Measurements from ENCODE around the gene ADAMTS14.

- TF ChIP-seq EZH2 (IDR thresholded peaks at IDR 0.05; ENCODE audit: insufficient read depth, low read length): no peak
- no peak for TF ChIP-seq CTCF (IDR thresholded peaks at IDR 0.05; ENCODE audit: insufficient read depth, low read depth, low read length)
Measured at GRCh38 chr10:70694418-70695141, 22.3 kb downstream of the ADAMTS14 start.

Data from astrocyte (in vitro differentiated cells and primary cell).